Tibial nerve (tissue), 4 donors: ENCODE data around the gene DCAF11. TPM values are rescaled to one million over a fixed set of nuclear protein-coding genes. Genes with fewer than 3 reads are reported as not detected.

Experiments
- DNase-seq, 2 donors: peaks; one replicate each; pipeline ENCODE4 v3.0.0-alpha.2; 2019; ENCODE audit warnings: low spot score in 2 of 2
- H3K27ac ChIP-seq, 4 donors: fragments of 200-600 bp; sonication (generic) in 3 of 4; one replicate each; pipeline ENCODE4 v1.5.1; 2017 to 2019; ENCODE audit warnings: mild to moderate bottlenecking in 1 of 4
- H3K27me3 ChIP-seq, 2 donors: fragments of 200-600 bp; sonication (generic) in 1 of 2; one replicate each; pipeline versions ENCODE4 v1.5.1 to v1.6.0; 2017 to 2019
- H3K36me3 ChIP-seq, 3 donors: fragments of 200-600 bp; sonication (generic); one replicate each; pipeline ENCODE4 v1.5.1; 2018 to 2019
- H3K4me1 ChIP-seq, 4 donors: fragments of 200-600 bp; sonication (generic) in 3 of 4; one replicate each; pipeline ENCODE4 v1.5.1; 2017 to 2019
- H3K4me3 ChIP-seq, 4 donors: fragments of 200-600 bp; sonication (generic) in 3 of 4; one replicate each; pipeline ENCODE4 v1.5.1; 2017 to 2019; ENCODE audit warnings: mild to moderate bottlenecking in 1 of 4, moderate library complexity in 1 of 4
- H3K9me3 ChIP-seq, 4 donors: fragments of 200-600 bp; sonication (generic) in 3 of 4; one replicate each; pipeline ENCODE4 v1.5.1; 2017 to 2019
- EP300 ChIP-seq, 2 donors: sonication (generic); formaldehyde crosslinking; IDR thresholded peaks; one replicate each; pipeline ENCODE4 v1.6.1; 2017; ENCODE audit warnings: antibody characterized with exemption in 2 of 2, mild to moderate bottlenecking in 1 of 2
- POLR2A ChIP-seq, 2 donors: fragments of 450-650 bp; IDR thresholded peaks; one replicate each; pipeline ENCODE4 v1.6.1; 2017; ENCODE audit warnings: antibody characterized with exemption in 2 of 2, mild to moderate bottlenecking in 2 of 2, moderate library complexity in 2 of 2
- WGBS, 2 donors: methylation state at CpG; one replicate each; pipeline ENCODE4 v1.1.5; 2018; 5-methylcytosine and 5-hydroxymethylcytosine counted together
- total RNA-seq, 4 donors: library from RNA; depleted of rRNA; stranded (reverse); fragments of >200 nt; gene quantifications; one replicate each; pipeline ENCODE4 v1.1.0, GENCODE V29; 2016
- TF ChIP-seq, protein P1 (sequence below), 5 experiments: fragments of 200-600 bp in 3 of 5; fragments of 450-650 bp in 2 of 5; sonication (generic) in 3 of 5; IDR thresholded peaks; one replicate each; pipeline ENCODE4 v1.5.1; 2016 to 2019; ENCODE audit warnings: antibody characterized with exemption in 5 of 5, mild to moderate bottlenecking in 3 of 5, moderate library complexity in 2 of 5

DCAF11 gene
- total RNA-seq, 4 donors from 2014 or later = 68.9 to 126 (median 98.9) TPM

DNA sequence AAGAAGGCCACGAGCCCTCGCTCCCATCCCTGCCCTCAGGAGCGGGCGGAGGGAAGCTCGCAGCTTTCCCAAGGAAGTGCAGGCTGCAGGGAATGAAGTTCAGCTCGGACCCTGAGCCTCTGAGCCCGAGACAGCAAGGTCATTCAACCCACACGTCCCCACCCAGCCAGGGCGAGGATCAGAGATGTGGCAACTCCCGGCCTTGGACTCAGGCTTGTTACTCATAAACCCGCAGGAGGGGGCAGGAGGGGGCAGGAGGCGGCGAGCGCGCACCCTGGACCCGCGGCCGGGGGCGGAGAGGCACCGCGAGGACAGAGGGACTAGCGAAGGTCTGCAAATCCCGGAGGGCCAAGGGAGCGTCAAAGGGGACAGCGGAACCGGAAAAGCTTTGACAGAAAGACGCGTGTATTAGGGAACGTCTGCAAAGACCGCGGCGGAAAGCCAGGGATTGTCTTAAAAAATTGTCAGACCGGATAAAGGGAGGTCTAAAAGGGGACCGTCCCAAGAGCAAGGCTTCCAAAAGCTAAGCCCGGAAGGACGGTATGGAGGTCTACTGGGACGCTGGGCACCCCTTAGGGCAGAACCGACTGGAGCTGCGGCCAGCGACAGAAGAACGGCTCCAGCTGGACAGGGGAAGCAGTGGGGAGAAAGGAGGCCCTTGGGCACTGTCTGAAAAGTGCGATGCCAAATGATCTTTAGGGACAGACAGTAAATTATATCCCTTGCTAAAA lies 611 bp upstream of the DCAF11 start:
- TF ChIP-seq POLR2A (IDR thresholded peaks at IDR 0.05) (peak in 1 of 2 donors; percentile 10), EP300 (IDR thresholded peaks at IDR 0.05) (peak; percentile 37 to 50)
- TF ChIP-seq, protein P1, sequence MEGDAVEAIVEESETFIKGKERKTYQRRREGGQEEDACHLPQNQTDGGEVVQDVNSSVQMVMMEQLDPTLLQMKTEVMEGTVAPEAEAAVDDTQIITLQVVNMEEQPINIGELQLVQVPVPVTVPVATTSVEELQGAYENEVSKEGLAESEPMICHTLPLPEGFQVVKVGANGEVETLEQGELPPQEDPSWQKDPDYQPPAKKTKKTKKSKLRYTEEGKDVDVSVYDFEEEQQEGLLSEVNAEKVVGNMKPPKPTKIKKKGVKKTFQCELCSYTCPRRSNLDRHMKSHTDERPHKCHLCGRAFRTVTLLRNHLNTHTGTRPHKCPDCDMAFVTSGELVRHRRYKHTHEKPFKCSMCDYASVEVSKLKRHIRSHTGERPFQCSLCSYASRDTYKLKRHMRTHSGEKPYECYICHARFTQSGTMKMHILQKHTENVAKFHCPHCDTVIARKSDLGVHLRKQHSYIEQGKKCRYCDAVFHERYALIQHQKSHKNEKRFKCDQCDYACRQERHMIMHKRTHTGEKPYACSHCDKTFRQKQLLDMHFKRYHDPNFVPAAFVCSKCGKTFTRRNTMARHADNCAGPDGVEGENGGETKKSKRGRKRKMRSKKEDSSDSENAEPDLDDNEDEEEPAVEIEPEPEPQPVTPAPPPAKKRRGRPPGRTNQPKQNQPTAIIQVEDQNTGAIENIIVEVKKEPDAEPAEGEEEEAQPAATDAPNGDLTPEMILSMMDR (IDR thresholded peaks at IDR 0.05) = peak in 1 of 5 experiments; percentile 10
- no peaks in the 10 kb centered on the region for H3K27me3 ChIP-seq
- DNase-seq = peak; percentile 71 to 74
- peak overlapping the region; percentile 46 to 81 (median 76) for H3K4me3 ChIP-seq
- peak overlapping the region; percentile 99 to 100 (median 99) for H3K27ac ChIP-seq
- peaks cover 0 to 24% (median 18%) of the 10 kb centered on the region in 3 donors for H3K36me3 ChIP-seq
- H3K4me1 ChIP-seq = peaks cover 4 to 23% (median 11%) of the 10 kb centered on the region in 4 donors
- no peaks in the 10 kb centered on the region for H3K9me3 ChIP-seq
- 0 to 1% methylated on average over 37 of the region's 42 CpGs for WGBS, 2 donors

DNA sequence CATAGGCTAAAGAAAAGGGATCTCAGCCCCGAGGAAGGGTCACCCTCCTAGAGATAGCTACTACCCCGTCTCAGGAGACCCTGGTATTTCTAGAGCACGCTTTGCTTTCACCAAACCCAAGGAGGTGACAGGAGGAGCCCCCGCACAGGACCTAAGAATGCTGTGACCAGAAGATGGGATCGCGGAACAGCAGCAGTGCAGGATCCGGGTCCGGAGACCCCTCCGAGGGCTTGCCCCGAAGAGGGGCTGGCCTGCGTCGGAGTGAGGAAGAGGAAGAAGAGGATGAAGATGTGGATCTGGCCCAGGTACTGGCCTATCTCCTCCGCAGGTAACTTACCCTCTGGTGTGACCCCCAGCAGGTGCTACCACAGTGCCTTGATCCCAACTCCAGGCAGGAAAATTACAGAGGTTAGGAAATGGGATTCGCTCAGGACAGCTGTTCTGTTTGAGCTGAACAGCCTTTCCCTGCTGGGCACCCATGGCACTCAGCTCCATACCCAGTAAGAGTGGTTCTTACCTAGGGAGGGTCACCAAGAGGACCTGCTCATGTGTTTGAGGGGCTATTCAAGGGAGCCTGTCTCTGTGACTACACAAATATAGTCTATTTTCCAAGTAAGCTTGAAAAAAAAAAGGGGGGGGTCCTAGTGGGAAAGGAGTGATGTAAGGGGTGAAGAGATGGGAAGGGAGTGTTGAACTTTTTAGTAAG lies 998 bp downstream of the DCAF11 start:
- TF ChIP-seq, protein P1 (IDR thresholded peaks at IDR 0.05) = no peak
- TF ChIP-seq POLR2A (IDR thresholded peaks at IDR 0.05) (peak in 1 of 2 donors; percentile 4), EP300 (IDR thresholded peaks at IDR 0.05) (no peak)
- H3K27me3 ChIP-seq = no peaks in the 10 kb centered on the region
- peaks cover 4 to 19% (median 11%) of the 10 kb centered on the region in 4 donors for H3K4me1 ChIP-seq
- WGBS, 2 donors = 2 to 3% methylated on average over 13 to 14 of the region's 14 CpGs
- H3K9me3 ChIP-seq = no peaks in the 10 kb centered on the region
- no peak for DNase-seq
- peaks cover 0 to 40% (median 27%) of the 10 kb centered on the region in 3 donors for H3K36me3 ChIP-seq
- H3K27ac ChIP-seq = peak overlapping the region; percentile 99 to 100 (median 99)
- peak overlapping the region; percentile 46 to 81 (median 76) for H3K4me3 ChIP-seq

DNA sequence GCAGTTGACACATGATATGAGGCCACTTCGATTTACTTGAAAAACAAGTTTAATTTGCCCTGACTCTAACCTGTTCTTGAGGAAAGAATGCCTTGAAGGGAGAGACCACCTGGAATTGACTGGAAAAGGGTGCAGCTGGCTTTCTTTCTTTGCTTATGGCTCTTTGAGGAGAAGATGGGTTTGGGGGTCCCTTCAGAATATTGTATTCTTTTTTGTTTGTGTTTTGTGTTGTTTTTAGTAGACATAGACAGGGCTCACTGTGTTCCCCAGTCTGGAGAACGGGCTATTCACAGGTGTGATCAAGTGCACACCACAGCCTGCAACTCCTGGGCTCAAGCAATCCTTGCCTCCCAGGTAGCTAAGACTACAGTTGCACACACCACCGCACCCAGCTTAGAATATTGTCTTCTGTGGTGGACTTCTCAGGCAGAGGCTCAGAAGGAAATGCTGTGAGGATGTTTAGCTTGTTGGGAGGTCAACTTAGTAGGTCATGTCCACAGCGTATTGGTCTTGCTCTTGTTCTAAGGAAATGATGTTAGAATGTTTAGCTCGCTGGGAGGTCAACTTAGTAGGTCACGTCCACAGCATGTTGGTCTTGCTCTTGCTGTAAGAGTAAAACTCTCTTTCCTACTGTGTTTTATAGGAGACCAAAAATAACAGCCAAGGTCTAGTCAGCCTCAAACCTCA lies 1.7 kb downstream of the DCAF11 start:
- peak overlapping the region in 3 of 4 donors; percentile 46 to 81 (median 71) for H3K4me3 ChIP-seq

DNA sequence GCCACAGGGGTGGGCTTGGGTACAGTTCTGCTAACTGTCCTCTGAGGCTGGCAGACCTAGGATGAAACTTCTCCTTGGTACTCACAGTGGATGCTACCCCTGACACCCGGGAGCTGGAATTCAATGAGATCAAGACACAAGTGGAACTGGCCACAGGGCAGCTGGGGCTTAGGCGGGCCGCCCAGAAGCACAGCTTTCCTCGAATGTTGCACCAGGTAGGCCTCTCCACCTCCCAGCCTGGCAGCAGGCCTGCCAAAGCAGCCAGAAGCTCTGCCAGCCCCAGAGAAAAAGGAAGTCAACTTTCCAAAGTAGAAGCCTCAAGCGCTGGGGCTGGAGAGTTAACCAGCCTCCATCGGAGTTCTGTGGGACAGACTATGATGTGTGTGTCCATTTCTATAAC lies 2.6 kb downstream of the DCAF11 start:
- no peak overlapping the region for H3K27ac ChIP-seq
- H3K36me3 ChIP-seq = peaks cover 3 to 56% (median 35%) of the 10 kb centered on the region in 3 donors
- TF ChIP-seq, protein P1 (IDR thresholded peaks at IDR 0.05) = no peak
- no peak for TF ChIP-seq EP300 (IDR thresholded peaks at IDR 0.05)
- peaks cover 4 to 19% (median 11%) of the 10 kb centered on the region in 4 donors for H3K4me1 ChIP-seq
- no peak for DNase-seq
- no peaks in the 10 kb centered on the region for H3K9me3 ChIP-seq
- H3K27me3 ChIP-seq = no peaks in the 10 kb centered on the region
- WGBS, 2 donors = 96 to 99% methylated on average over 5 to 6 of the region's 6 CpGs
- no peak overlapping the region for H3K4me3 ChIP-seq

More for the DNA sequence above, 1.7 kb downstream of the DCAF11 start:
- TF ChIP-seq, protein P1 (IDR thresholded peaks at IDR 0.05) = no peak
- TF ChIP-seq POLR2A (IDR thresholded peaks at IDR 0.05) (no peak), EP300 (IDR thresholded peaks at IDR 0.05) (no peak)
- Histone ChIP-seq H3K27me3 (no peaks in the 10 kb centered on the region), H3K27ac (peak overlapping the region in 3 of 4 donors; percentile 99 to 100 (median 99)), H3K4me1 (peaks cover 4 to 19% (median 11%) of the 10 kb centered on the region in 4 donors), H3K9me3 (no peaks in the 10 kb centered on the region), H3K36me3 (peaks cover 3 to 47% (median 33%) of the 10 kb centered on the region in 3 donors)
- WGBS, 2 donors = 80 to 83% methylated on average over 6 of the region's 6 CpGs
- DNase-seq = no peak
